Spleen (tissue), 7 donors: ENCODE results near the gene RAD51B.

ENCODE experiments used
- POLR2A ChIP-seq, 3 donors: fragments of 450-650 bp; IDR thresholded peaks; one replicate each; pipeline ENCODE4 v1.5.1; 2017; ENCODE audit warnings: antibody characterized with exemption in 3 of 3, mild to moderate bottlenecking in 1 of 3
- TF ChIP-seq, protein P1 (sequence below), 11 experiments: fragments of 200-600 bp in 7 of 11; fragments of 450-650 bp in 4 of 11; sonication (generic) in 4 of 11; IDR thresholded peaks in 8 of 11; conservative IDR thresholded peaks in 3 of 11; 1 replicate in 7 of 11; 2 replicates in 4 of 11; pipeline versions ENCODE4 v1.4.0 to v1.8.0; 2016 to 2021; ENCODE audit warnings: antibody characterized with exemption in 11 of 11, inconsistent platforms in 4 of 11, mild to moderate bottlenecking in 1 of 11
- donor health status: DM: no; HTN: no; CAD: no; lungs with moderate emphysema.
- donor health status: DM: no; HTN: no; CAD: no.
- donor health status: DM: no; HTN: no; CAD: no.

DNA sequence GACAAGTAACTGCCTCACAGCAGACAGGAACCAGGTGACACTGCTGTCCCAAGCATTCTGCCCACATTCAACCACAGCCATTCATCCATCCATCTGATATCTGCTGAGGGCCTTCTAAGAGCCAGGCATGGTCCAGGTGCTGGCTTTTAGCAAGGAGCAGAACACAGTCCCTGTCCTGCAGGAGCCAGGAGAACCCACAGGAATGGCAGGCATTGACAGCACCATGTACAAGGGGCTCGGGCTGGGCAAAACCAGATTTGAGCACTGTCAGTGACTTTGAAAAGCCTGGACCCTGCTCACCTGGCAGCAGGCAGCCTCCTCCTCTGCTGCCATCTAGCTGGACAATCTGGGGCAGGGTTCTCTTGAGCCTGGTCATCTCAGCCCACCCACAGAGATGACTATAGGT, 836.3 kb downstream of the RAD51B start:
- TF ChIP-seq, protein P1, sequence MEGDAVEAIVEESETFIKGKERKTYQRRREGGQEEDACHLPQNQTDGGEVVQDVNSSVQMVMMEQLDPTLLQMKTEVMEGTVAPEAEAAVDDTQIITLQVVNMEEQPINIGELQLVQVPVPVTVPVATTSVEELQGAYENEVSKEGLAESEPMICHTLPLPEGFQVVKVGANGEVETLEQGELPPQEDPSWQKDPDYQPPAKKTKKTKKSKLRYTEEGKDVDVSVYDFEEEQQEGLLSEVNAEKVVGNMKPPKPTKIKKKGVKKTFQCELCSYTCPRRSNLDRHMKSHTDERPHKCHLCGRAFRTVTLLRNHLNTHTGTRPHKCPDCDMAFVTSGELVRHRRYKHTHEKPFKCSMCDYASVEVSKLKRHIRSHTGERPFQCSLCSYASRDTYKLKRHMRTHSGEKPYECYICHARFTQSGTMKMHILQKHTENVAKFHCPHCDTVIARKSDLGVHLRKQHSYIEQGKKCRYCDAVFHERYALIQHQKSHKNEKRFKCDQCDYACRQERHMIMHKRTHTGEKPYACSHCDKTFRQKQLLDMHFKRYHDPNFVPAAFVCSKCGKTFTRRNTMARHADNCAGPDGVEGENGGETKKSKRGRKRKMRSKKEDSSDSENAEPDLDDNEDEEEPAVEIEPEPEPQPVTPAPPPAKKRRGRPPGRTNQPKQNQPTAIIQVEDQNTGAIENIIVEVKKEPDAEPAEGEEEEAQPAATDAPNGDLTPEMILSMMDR (IDR thresholded peaks at IDR 0.05 in 8 of 11, conservative IDR thresholded peaks at IDR 0.05 in 3 of 11), result no peak
- no peak for TF ChIP-seq POLR2A (IDR thresholded peaks at IDR 0.05)
